OCI-LY7 (cell line): Measurements from ENCODE around the gene TAS2R40. TPM values are rescaled to one million over a fixed set of nuclear protein-coding genes. Genes with fewer than 3 reads are reported as not detected.

Source experiments
- BruUV-seq: library from RNA; stranded (reverse); fragments of 400-500 nt; replicated peaks from 2 replicates; lab custom pipeline; 2021; lab: Mats Ljungman, UMichigan
- CTCF ChIA-PET: fragments of 300-600 bp; sonication (Branson Sonifier 250); formaldehyde crosslinking; loops from one replicate; lab custom pipeline; 2022; ENCODE audit warnings: antibody characterized with exemption; ENCODE audit not compliant: unreplicated experiment; lab: Charles Lee
- POLR2A ChIA-PET: fragments of 300-600 bp; sonication (Branson Sonifier 250); formaldehyde crosslinking; loops from one replicate; lab custom pipeline; 2022; ENCODE audit warnings: antibody characterized with exemption; lab: Charles Lee
- DNase-seq: peaks from one replicate; pipeline ENCODE4 v3.0.0-alpha.2; 2015; ENCODE audit warnings: low spot score
- H2AFZ ChIP-seq: fragments of 200-600 bp; sonication (generic), shearing (Covaris generic); 2 replicates; pipeline ENCODE4 v1.6.1; 2014; ENCODE audit warnings: mild to moderate bottlenecking, antibody characterized with exemption, low read length, moderate library complexity
- H3K27ac ChIP-seq: fragments of 200-600 bp; sonication (generic); 2 replicates; pipeline ENCODE4 v1.5.1; 2014; ENCODE audit warnings: mixed run types, low read depth, mild to moderate bottlenecking, moderate library complexity, low read length, inconsistent platforms; ENCODE audit not compliant: poor library complexity, severe bottlenecking
- H3K36me3 ChIP-seq: fragments of 200-600 bp; sonication (generic); 2 replicates; pipeline ENCODE4 v1.6.1; 2014; ENCODE audit warnings: mild to moderate bottlenecking, antibody characterized with exemption, low read length, moderate library complexity, mixed read lengths; ENCODE audit not compliant: insufficient read depth
- H3K4me1 ChIP-seq: fragments of 200-600 bp; sonication (generic); 2 replicates; pipeline ENCODE4 v1.5.1; 2014; ENCODE audit warnings: mild to moderate bottlenecking, low read length; ENCODE audit not compliant: insufficient read depth, poor library complexity, severe bottlenecking
- H3K4me2 ChIP-seq: fragments of 200-600 bp; sonication (generic); 2 replicates; pipeline ENCODE4 v1.6.1; 2014; ENCODE audit warnings: mild to moderate bottlenecking, low read length
- H3K4me3 ChIP-seq: fragments of 200-600 bp; sonication (generic); 2 replicates; pipeline ENCODE4 v1.5.1; 2014; ENCODE audit warnings: mild to moderate bottlenecking, low read depth, low read length; ENCODE audit not compliant: poor library complexity, severe bottlenecking
- H3K79me2 ChIP-seq: fragments of 200-600 bp; sonication (generic); 2 replicates; pipeline ENCODE4 v1.6.1; 2016; ENCODE audit warnings: low read depth, mild to moderate bottlenecking, low read length, moderate library complexity, mixed read lengths; ENCODE audit not compliant: insufficient read depth
- H3K9me2 ChIP-seq: fragments of 200-600 bp; sonication (generic); 2 replicates; pipeline ENCODE4 v1.6.1; 2016; ENCODE audit warnings: mild to moderate bottlenecking, low read length, mixed read lengths; ENCODE audit not compliant: insufficient read depth
- H3K9me3 ChIP-seq: fragments of 200-600 bp; sonication (generic); 2 replicates; pipeline ENCODE4 v1.6.1; 2014; ENCODE audit warnings: mild to moderate bottlenecking, mixed run types, low read length, mixed read lengths
- H4K20me1 ChIP-seq: fragments of 200-600 bp; sonication (generic); 2 replicates; pipeline ENCODE4 v1.6.1; 2014; ENCODE audit warnings: mild to moderate bottlenecking, antibody characterized with exemption, low read length, moderate library complexity, mixed read lengths; ENCODE audit not compliant: insufficient read depth
- CTCF ChIP-seq: fragments of 200-600 bp; sonication (generic); conservative IDR thresholded peaks from 2 replicates; pipeline ENCODE4 v1.5.1; 2014; ENCODE audit warnings: mild to moderate bottlenecking, antibody characterized with exemption, low read length, moderate library complexity, mixed read lengths
- EZH2phosphoT487 ChIP-seq: fragments of 200-600 bp; sonication (generic); IDR thresholded peaks from 2 replicates; pipeline ENCODE4 v1.6.1; 2018; ENCODE audit warnings: low read depth, borderline replicate concordance, mild to moderate bottlenecking, mixed run types, antibody characterized with exemption, low read length, moderate library complexity, mixed read lengths
- intact Hi-C: fragments of 100-400 bp; cut with micrococcal nuclease; formaldehyde crosslinking; loops from one replicate; pipeline ENCODE4 v1.10.0; 2022; ENCODE audit not compliant: unreplicated experiment
- total RNA-seq, 2 experiments: library from RNA; depleted of rRNA in 1 of 2; stranded (reverse); fragments of >200 nt in 1 of 2; shearing (Covaris generic) in 1 of 2; gene quantifications; 2 replicates each; pipeline ENCODE4 v1.2.3, GENCODE V29; 2014 to 2022

TAS2R40 gene
- total RNA-seq, 2 experiments from 2014 or later = not detected

- BruUV-seq = no TSS peak
- Histone ChIP-seq H4K20me1 (no peaks in the 10 kb centered on the region), H3K9me2 (no peaks in the 10 kb centered on the region), H3K4me1 (no peaks in the 10 kb centered on the region), H3K9me3 (no peaks in the 10 kb centered on the region), H3K36me3 (no peaks in the 10 kb centered on the region), H3K79me2 (no peaks in the 10 kb centered on the region), H3K4me2 (no peak overlapping the region), H3K4me3 (no peak overlapping the region), H2AFZ (no peak overlapping the region), H3K27ac (no peak overlapping the region)
- ChIA-PET CTCF (interaction anchor here (0.6 to 2.4 kb wide), 5 partner anchors 8 to 211 kb away, joined by 3 to 15 read pairs (median 3); no protein-coding TSS in a partner anchor), POLR2A (interaction anchor here (0.6 to 1.9 kb wide), 4 partner anchors 202 to 472 kb away, joined by 3 to 5 read pairs (median 4); no protein-coding TSS in a partner anchor)
- TF ChIP-seq CTCF (no peak), EZH2phosphoT487 (no peak)
- intact Hi-C loops = loop anchor here (10.0 kb wide), 1 partner anchor 611 kb away; no protein-coding TSS in a partner anchor
- no peak for DNase-seq
Measured at GRCh38 chr7:143216151-143216550, 5.7 kb upstream of the TAS2R40 start.

DNA sequence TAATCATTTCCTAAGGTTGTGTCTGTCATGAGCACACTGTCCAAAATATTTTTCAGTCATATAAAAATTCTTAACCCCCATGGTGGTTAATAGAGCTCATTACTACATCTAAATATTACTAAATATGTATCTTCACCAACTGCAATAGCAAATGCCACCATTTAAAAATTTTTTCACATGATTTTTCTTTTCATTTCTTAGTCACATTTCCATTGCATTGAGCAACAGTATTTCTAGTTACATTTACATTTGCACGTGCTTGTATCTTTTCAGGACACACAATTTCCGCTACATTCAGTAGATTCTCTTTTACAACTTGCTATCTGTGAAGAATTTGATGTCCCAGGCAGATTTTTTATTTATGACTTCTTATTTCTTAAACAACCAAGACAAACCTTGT, 5.2 kb upstream of the TAS2R40 start:
- Histone ChIP-seq H3K9me2 (no peaks in the 10 kb centered on the region), H3K79me2 (no peaks in the 10 kb centered on the region), H4K20me1 (no peaks in the 10 kb centered on the region), H3K4me1 (no peaks in the 10 kb centered on the region), H2AFZ (no peak overlapping the region), H3K4me3 (no peak overlapping the region), H3K27ac (no peak overlapping the region), H3K36me3 (no peaks in the 10 kb centered on the region), H3K4me2 (no peak overlapping the region), H3K9me3 (no peaks in the 10 kb centered on the region)
- POLR2A ChIA-PET = interaction anchor here (0.6 to 1.7 kb wide), 3 partner anchors 207 to 473 kb away, joined by 3 to 5 read pairs (median 3); no protein-coding TSS in a partner anchor
- BruUV-seq = no TSS peak
- CTCF ChIA-PET = interaction anchor here (0.9 kb wide), 1 partner anchor 204 kb away, joined by 3 read pairs; no protein-coding TSS in a partner anchor
- intact Hi-C loops = loop anchor here (10.0 kb wide), 1 partner anchor 612 kb away; no protein-coding TSS in a partner anchor
- no peak for TF ChIP-seq EZH2phosphoT487
- no peak for TF ChIP-seq CTCF
- DNase-seq = no peak

DNA sequence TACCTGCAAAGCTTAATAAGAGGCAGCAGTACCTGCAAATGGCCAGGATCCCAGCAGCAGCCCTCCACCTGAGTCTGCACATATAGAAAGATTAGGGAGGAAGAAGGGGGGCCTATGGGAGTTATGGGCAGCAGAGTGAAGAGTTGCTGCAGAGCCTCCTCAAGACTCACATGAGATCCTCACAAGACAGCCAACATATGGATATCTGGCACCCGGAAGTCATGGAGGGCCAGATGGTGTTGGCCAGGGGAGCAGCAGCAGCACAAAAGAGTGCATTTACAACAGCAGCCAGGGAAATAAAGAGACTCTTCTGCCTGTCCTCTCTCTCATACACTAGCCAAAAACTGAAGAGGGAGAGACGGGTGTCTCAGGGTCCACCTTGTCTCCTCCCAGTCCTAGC, 4.0 kb upstream of the TAS2R40 start:
- no peaks in the 10 kb centered on the region for H3K79me2 ChIP-seq
- H3K4me1 ChIP-seq = no peaks in the 10 kb centered on the region
- intact Hi-C loops = loop anchor here (10.0 kb wide), 1 partner anchor 613 kb away; no protein-coding TSS in a partner anchor
- TF ChIP-seq CTCF (no peak), EZH2phosphoT487 (no peak)
- no peak for DNase-seq
- no peaks in the 10 kb centered on the region for H3K9me2 ChIP-seq
- CTCF ChIA-PET = interaction anchor here (1.1 kb wide), 1 partner anchor 209 kb away, joined by 3 read pairs; no protein-coding TSS in a partner anchor
- no peaks in the 10 kb centered on the region for H4K20me1 ChIP-seq
- no peaks in the 10 kb centered on the region for H3K9me3 ChIP-seq
- no peak overlapping the region for H3K4me2 ChIP-seq
- no peak overlapping the region for H2AFZ ChIP-seq
- H3K36me3 ChIP-seq = no peaks in the 10 kb centered on the region
- no TSS peak for BruUV-seq
- POLR2A ChIA-PET = interaction anchor here (0.8 kb wide), 1 partner anchor 218 kb away, joined by 3 read pairs; no protein-coding TSS in a partner anchor
- H3K27ac ChIP-seq = no peak overlapping the region
- no peak overlapping the region for H3K4me3 ChIP-seq
